ENCODE results near the gene MTAP. TPM values are rescaled to one million over a fixed set of nuclear protein-coding genes. Genes with fewer than 3 reads are reported as not detected.
A peak's percentile ranks its signal among the peaks of the same experiment; 100 is the strongest.

Gene MTAP
- total and polyA plus RNA-seq, 2 experiments from 2014 or later: 21.5 to 23.0 TPM

DNA sequence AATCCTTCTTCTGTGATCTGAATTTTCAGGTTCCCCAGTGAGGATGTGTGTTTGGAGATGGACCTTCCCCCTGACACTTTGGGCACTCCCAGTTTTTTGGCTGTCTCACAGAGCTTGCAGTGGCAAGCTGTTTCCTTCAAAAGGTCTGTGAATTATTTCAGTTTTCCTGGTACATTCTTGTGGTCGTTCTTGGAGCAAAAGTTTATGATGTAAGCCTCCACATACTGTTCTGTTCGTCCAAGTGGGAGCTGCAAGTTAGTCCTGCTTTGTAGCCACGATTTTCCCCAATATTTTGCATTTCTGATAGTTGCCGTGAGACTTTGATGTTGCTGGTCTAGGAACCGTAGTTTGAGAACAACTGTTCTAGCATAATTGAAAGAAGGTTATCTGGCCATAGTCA, 88.3 kb downstream of the MTAP start:
- H3K4me1 ChIP-seq (ENCODE audit: low read depth): no peaks in the 10 kb centered on the region
- TF ChIP-seq, protein P1, sequence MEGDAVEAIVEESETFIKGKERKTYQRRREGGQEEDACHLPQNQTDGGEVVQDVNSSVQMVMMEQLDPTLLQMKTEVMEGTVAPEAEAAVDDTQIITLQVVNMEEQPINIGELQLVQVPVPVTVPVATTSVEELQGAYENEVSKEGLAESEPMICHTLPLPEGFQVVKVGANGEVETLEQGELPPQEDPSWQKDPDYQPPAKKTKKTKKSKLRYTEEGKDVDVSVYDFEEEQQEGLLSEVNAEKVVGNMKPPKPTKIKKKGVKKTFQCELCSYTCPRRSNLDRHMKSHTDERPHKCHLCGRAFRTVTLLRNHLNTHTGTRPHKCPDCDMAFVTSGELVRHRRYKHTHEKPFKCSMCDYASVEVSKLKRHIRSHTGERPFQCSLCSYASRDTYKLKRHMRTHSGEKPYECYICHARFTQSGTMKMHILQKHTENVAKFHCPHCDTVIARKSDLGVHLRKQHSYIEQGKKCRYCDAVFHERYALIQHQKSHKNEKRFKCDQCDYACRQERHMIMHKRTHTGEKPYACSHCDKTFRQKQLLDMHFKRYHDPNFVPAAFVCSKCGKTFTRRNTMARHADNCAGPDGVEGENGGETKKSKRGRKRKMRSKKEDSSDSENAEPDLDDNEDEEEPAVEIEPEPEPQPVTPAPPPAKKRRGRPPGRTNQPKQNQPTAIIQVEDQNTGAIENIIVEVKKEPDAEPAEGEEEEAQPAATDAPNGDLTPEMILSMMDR (IDR thresholded peaks at IDR 0.05; ENCODE audit: low read depth, low read length): no peak
- no peak overlapping the region for H3K27ac ChIP-seq
- DNase-seq (ENCODE audit: low read depth in 1 of 2, low spot score in 1 of 2): peak in 1 of 2 donors; percentile 22
- no peaks in the 10 kb centered on the region for H3K27me3 ChIP-seq
- H3K4me3 ChIP-seq: no peak overlapping the region
- no peaks in the 10 kb centered on the region for H3K9me3 ChIP-seq (ENCODE audit: low read depth)
- H3K36me3 ChIP-seq: no peaks in the 10 kb centered on the region

DNA sequence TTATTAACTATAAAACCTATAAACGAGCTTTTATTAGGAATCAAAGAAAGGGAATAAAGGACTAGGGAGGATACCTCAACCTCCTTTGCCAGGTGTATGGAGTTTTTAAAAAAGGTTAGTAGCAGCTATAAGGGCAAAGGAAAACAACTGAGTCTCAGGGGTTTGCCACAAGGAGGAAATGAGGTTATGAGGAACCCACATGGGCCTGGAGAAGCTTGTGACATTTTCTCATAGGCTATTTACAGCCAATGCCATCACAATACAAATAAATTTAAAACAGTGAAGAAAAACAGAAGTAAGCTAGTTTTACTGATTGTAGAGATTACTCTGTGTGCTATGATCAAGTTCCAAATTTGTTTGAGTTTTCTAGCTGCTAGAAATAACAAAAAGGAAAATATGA, 99.1 kb downstream of the MTAP start:
- DNase-seq (ENCODE audit: low read depth in 1 of 2, low spot score in 1 of 2): no peak
- H3K4me3 ChIP-seq: no peak overlapping the region
- H3K27ac ChIP-seq: no peak overlapping the region
- H3K9me3 ChIP-seq (ENCODE audit: low read depth): no peaks in the 10 kb centered on the region
- no peaks in the 10 kb centered on the region for H3K36me3 ChIP-seq
- H3K4me1 ChIP-seq (ENCODE audit: low read depth): no peaks in the 10 kb centered on the region
- H3K27me3 ChIP-seq: no peaks in the 10 kb centered on the region
- TF ChIP-seq, protein P1 (IDR thresholded peaks at IDR 0.05; ENCODE audit: low read depth, low read length): no peak

DNA sequence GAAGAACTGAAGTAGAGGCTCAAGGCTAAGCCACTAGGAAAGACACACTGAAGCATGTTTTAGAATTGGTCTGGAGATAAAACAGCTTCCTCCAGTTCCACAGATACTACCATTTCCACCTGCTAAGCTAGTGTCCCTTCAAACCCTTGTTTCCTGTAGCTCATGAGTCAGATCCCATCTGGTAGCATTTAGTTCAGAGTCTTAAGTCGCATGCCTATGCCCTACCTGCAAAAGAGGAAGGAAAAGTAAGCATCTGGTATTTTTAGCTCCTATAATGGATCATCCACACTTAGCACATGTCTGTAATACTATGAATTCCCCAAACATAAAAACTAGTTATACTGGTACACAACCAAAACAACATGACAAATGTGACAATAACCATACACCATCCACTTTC, 99.7 kb downstream of the MTAP start:
- Histone ChIP-seq H3K4me1 (ENCODE audit: low read depth) (no peaks in the 10 kb centered on the region), H3K9me3 (ENCODE audit: low read depth) (no peaks in the 10 kb centered on the region), H3K27me3 (no peaks in the 10 kb centered on the region), H3K4me3 (no peak overlapping the region), H3K27ac (peak overlapping the region; percentile 13), H3K36me3 (no peaks in the 10 kb centered on the region)
- DNase-seq (ENCODE audit: low read depth in 1 of 2, low spot score in 1 of 2): no peak
- TF ChIP-seq, protein P1 (IDR thresholded peaks at IDR 0.05; ENCODE audit: low read depth, low read length): no peak

DNA sequence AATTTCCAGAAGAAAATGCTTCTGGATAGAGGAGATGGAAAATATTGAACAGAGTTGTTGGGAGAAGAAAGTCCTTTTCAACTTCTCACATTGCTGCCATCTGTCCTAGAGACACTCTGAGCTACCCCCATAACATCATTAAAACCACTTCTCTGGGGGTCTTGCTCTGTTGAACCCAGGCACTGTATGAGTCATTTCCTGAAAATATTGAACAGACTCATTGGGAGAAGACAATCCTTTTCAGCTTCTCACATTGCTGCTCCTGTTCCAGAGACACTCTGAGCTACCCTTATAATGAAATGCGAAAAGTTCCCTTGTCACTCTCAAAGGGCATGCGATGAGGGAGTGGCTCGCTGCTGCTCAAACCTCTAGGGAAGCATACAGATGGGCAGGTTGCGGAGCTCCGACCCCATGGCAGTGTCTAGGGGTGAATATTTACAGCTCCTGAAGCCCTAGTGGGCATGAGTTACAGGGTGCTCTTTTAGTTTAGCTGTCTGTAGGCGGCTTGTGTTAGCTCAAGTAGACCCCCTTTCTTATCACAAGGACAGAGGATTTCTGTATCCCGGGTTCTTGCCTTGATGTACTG, 101.0 kb downstream of the MTAP start:
- H3K9me3 ChIP-seq (ENCODE audit: low read depth): no peaks in the 10 kb centered on the region
- DNase-seq (ENCODE audit: low read depth in 1 of 2, low spot score in 1 of 2): no peak
- H3K36me3 ChIP-seq: no peaks in the 10 kb centered on the region
- TF ChIP-seq, protein P1 (IDR thresholded peaks at IDR 0.05; ENCODE audit: low read depth, low read length): no peak
- H3K4me1 ChIP-seq (ENCODE audit: low read depth): no peaks in the 10 kb centered on the region
- H3K4me3 ChIP-seq: no peak overlapping the region
- no peak overlapping the region for H3K27ac ChIP-seq
- no peaks in the 10 kb centered on the region for H3K27me3 ChIP-seq

DNA sequence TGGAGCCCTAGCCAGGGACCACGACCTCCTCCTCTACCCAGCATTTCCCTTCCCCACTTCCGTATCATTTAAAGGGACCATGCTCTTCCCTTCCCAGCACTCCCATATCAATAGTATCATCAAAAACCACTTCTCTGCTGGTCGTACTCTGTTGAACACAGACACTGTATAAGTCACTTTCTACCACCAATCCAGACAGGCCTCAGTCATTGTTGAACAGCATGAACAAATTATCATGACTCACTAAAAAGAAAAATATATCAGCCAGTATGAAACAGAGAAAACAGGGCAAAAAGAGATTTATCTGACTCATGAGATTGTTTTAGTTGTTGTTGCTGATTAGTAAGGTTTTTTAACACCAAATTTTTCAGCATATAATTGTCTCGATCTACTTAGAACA, 101.9 kb downstream of the MTAP start:
- H3K4me3 ChIP-seq: no peak overlapping the region
- no peaks in the 10 kb centered on the region for H3K9me3 ChIP-seq (ENCODE audit: low read depth)
- H3K27me3 ChIP-seq: no peaks in the 10 kb centered on the region
- no peaks in the 10 kb centered on the region for H3K36me3 ChIP-seq
- no peak for DNase-seq (ENCODE audit: low read depth in 1 of 2, low spot score in 1 of 2)
- TF ChIP-seq, protein P1 (IDR thresholded peaks at IDR 0.05; ENCODE audit: low read depth, low read length): no peak
- H3K27ac ChIP-seq: no peak overlapping the region
- no peaks in the 10 kb centered on the region for H3K4me1 ChIP-seq (ENCODE audit: low read depth)
